Activated CD4-positive, alpha-beta T cell treated with anti-CD3 and anti-CD28 coated beads, Interleukin-2, Interleukin-6, amounts not matched to agents 100 ng/mL and 50 ng/mL, durations not matched to agents 16 hours and 8 hours (primary cell): Measurements from ENCODE around the gene ROM1.
"Not testable (repeated sequence)": the region's sequence is repeated elsewhere in the genome, so short reads cannot be mapped to it uniquely, and the experiment has no call there.

Experiments used
- DNase-seq: peaks from one replicate; pipeline ENCODE4 v3.0.0-alpha.2; 2020

Gene ROM1

GRCh38 chr11:62650283-62650682 is 37.2 kb downstream of the ROM1 start:
- not testable (repeated sequence) for DNase-seq

DNA sequence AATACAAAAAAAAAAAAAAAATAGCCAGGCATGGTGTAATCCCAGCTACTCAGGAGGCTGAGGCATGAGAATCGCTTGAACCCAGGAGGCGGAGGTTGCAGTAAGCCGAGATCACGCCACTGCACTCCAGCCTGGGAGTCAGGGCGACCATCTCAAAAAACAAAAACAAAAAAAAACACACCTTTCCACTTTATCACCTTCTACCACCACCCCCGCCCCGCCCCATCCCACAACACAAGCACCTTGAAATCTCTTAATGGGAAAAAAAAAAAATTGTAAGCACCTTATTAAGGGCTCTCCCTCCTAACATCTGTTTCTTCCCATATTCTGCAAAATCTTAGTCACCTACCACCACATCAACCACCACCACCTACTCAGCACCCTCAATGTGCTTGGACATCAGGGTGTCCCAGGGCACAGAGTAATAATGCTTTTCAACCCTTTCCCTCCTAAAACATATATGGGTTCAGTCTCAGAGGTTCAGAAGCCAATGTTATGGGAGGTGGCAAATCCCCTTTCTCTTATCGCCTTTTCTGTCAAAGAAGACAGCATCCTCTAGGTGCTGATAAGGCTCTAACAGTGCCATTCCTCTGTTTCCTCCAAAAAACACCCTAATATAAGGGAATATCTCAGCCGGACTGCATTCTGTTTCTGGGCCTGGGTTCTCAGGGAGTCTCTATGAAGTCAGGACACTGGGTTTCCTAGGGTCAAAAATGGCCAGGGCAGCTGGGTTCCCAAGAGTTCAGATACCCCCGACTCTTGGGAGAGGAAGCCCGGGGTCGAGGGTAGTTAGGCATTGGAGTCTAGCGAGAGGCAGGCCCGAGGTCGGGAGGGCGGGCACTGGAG is 39.3 kb downstream of the ROM1 start:
- DNase-seq, result peak; percentile 49

DNA sequence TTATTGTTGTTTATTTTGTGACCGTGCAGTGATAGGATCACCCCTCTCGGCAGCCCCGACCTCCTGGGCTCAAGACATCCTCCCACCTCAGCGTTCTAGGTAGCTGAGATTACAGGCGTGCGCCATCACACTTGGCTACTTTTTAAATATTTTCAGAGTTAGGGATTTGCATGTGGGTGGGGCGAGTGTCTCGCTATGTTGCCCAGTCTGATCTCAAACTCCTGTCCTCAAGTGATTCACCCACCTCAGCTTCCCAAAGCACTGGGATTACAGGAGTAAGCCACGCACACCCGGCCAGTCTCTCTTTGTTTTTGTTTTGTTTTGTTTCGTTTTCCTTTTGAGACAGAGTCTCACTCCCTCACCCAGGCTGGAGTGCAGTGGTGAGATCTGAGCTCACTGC is 41.2 kb downstream of the ROM1 start:
- DNase-seq, result peak; percentile 17

DNA sequence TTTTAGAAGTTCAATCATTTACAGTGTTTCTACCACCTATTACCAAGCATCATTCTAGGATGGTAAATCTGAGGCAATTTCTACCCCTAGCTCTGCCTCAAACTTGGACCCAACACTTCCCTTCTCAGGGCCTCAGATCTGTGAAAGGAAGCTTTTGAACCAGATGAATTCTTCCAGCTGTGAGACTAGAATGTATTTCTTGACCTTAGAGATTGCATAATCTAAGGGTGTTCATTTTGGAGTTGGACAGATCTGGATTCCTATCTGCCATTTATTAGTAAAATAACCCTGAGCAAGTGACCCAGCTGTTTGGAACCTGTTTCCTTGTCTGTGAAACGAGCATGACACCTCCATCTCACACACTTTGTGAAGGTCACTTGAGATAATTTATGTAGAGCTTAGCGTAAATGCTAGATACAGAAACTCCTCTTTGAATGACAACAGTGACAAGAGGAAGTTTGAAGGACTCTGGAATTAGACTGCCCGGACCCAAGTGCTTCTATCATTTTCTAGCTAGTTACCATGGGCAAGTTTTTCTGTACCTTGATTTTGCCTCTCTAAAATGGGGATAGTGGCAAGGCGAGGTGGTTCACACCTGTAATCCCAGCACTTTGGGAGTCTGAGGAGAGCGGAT is 43.9 kb downstream of the ROM1 start:
- no peak for DNase-seq

DNA sequence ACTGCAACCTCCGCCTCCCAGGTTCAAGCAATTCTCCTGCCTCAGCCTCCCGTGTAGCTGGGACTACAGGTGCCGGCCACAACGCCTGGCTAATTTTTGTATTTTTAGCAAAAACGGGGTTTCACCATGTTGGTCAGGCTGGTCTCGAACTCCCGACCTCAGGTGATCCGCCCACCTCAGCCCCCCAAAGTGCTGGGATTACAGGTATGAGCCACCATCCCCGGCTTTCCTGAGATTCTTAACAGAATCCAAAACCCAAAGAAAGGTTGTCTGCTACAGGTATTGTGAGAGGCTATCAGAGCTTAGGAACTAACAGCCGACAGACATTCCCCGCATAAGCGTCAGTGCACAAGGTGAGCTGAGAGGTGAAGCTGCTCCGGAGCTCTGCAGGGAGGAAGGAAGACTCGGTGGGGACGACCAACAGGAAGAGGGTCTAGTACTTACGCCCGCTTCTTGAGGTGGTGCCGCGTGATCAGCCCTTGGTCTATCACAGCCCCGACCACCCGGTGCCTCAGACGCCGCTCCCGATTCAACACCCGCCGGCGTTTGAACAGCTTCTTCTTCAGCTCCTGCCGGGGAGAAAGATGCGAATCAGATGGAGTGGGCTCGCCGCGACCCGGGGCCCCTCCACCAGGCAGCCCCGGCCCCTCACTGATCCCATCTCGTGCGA is 51.5 kb downstream of the ROM1 start:
- DNase-seq, result peak; percentile 59
